IMR-90 (cell line): ENCODE data around the gene KCTD5. TPM values are rescaled to one million over a fixed set of nuclear protein-coding genes. Genes with fewer than 3 reads are reported as not detected.
A peak's percentile ranks its signal among the peaks of the same experiment; 100 is the strongest.
"Not testable (repeated sequence)": the region's sequence is repeated elsewhere in the genome, so short reads cannot be mapped to it uniquely, and the experiment has no call there.

ENCODE experiments used
- ATAC-seq: fragments of 200-7000 bp; cut with Tn5 transposase; 2 replicates; pipeline ENCODE4 v1.9.1; 2020; ENCODE audit warnings: low read depth, mild to moderate bottlenecking, moderate library complexity
- BruUV-seq: library from RNA; stranded (reverse); fragments of 400-500 nt; replicated peaks from 2 replicates; lab custom pipeline; 2021; lab: Mats Ljungman, UMichigan
- CTCF ChIA-PET: fragments of 300-600 bp; formaldehyde crosslinking; extraction: SDS; loops from one replicate; lab custom pipeline; 2021; ENCODE audit warnings: antibody characterized with exemption; lab: Yijun Ruan, JAX
- POLR2A ChIA-PET: fragments of 300-600 bp; sonication (Branson Sonifier 250); formaldehyde crosslinking; loops from one replicate; lab custom pipeline; 2022; ENCODE audit warnings: antibody characterized with exemption; ENCODE audit not compliant: unreplicated experiment; lab: Charles Lee
- DNase-seq: peaks from one replicate; pipeline ENCODE4 v3.0.0; 2013
- H2AFZ ChIP-seq: replicated peaks from 2 replicates; pipeline ENCODE3; 2013; ENCODE audit warnings: low read length, mild to moderate bottlenecking; ENCODE audit not compliant: poor library complexity
- H2AK5ac ChIP-seq: 2 replicates; pipeline ENCODE4 v1.6.1; 2013; ENCODE audit warnings: low read depth, low read length, inconsistent platforms
- H2AK9ac ChIP-seq: replicated peaks from 2 replicates; pipeline ENCODE3; 2013; ENCODE audit warnings: mild to moderate bottlenecking, low read depth, low read length, moderate library complexity; ENCODE audit not compliant: poor library complexity
- H2BK120ac ChIP-seq: 2 replicates; pipeline ENCODE4 v1.6.1; 2013; ENCODE audit warnings: low read depth, low read length, inconsistent platforms
- H2BK15ac ChIP-seq: 3 replicates; pipeline ENCODE4 v1.6.1; 2013; ENCODE audit warnings: low read depth, low read length, inconsistent platforms
- H2BK20ac ChIP-seq: 2 replicates; pipeline ENCODE4 v1.6.1; 2013; ENCODE audit warnings: low read depth, mild to moderate bottlenecking, inconsistent platforms, low read length, moderate library complexity
- H2BK5ac ChIP-seq: 2 replicates; pipeline ENCODE4 v1.6.1; 2013; ENCODE audit warnings: mild to moderate bottlenecking, low read depth, low read length, inconsistent platforms; ENCODE audit not compliant: poor library complexity, severe bottlenecking
- H3K14ac ChIP-seq: replicated peaks from 2 replicates; pipeline ENCODE4 v1.6.1; 2013; ENCODE audit warnings: low read depth, low read length, inconsistent platforms
- H3K18ac ChIP-seq: 2 replicates; pipeline ENCODE4 v1.6.1; 2013; ENCODE audit warnings: low read depth, low read length, control low read depth
- H3K23ac ChIP-seq: 2 replicates; pipeline ENCODE4 v1.6.1; 2013; ENCODE audit warnings: low read depth, low read length, inconsistent platforms
- H3K27ac ChIP-seq: 2 replicates; pipeline ENCODE4 v1.5.1; 2013; ENCODE audit warnings: mild to moderate bottlenecking, control low read depth, low read length; ENCODE audit not compliant: insufficient read depth
- H3K27me3 ChIP-seq: 2 replicates; pipeline ENCODE4 v1.6.1; 2013; ENCODE audit warnings: low read length; ENCODE audit not compliant: control insufficient read depth, insufficient read depth
- H3K36me3 ChIP-seq: 2 replicates; pipeline ENCODE4 v1.6.1; 2013; ENCODE audit warnings: low read length, mixed read lengths; ENCODE audit not compliant: control insufficient read depth, insufficient read depth
- H3K4ac ChIP-seq: 2 replicates; pipeline ENCODE4 v1.6.1; 2013; ENCODE audit warnings: low read depth, low read length, inconsistent platforms
- H3K4me1 ChIP-seq: 2 replicates; pipeline ENCODE4 v1.6.1; 2013; ENCODE audit warnings: low read length, mixed read lengths; ENCODE audit not compliant: control insufficient read depth, insufficient read depth
- H3K4me2 ChIP-seq: 2 replicates; pipeline ENCODE4 v1.6.1; 2013; ENCODE audit warnings: low read depth, mild to moderate bottlenecking, control low read depth, low read length, moderate library complexity
- H3K4me3 ChIP-seq: 2 replicates; pipeline ENCODE4 v1.5.1; 2013; ENCODE audit warnings: low read depth, mild to moderate bottlenecking, control low read depth, low read length, moderate library complexity; ENCODE audit not compliant: insufficient read depth
- H3K56ac ChIP-seq: 2 replicates; pipeline ENCODE4 v1.6.1; 2013; ENCODE audit warnings: low read length, inconsistent platforms; ENCODE audit not compliant: insufficient read depth; ENCODE audit errors: extremely low read depth
- H3K79me1 ChIP-seq, 2 experiments: 2 replicates each; pipeline ENCODE4 v1.6.1; 2013; ENCODE audit warnings: low read length in 2 of 2, inconsistent platforms in 1 of 2, low read depth in 1 of 2
- H3K9ac ChIP-seq: 2 replicates; pipeline ENCODE4 v1.6.1; 2013; ENCODE audit warnings: low read depth, low read length, control low read depth
- H3K9me1 ChIP-seq: 2 replicates; pipeline ENCODE4 v1.6.1; 2013; ENCODE audit warnings: low read length, inconsistent platforms; ENCODE audit not compliant: insufficient read depth
- H3K9me3 ChIP-seq: 2 replicates; pipeline ENCODE4 v1.6.1; 2013; ENCODE audit warnings: low read length; ENCODE audit not compliant: control insufficient read depth, insufficient read depth
- H4K20me1 ChIP-seq: 2 replicates; pipeline ENCODE4 v1.6.1; 2013; ENCODE audit warnings: low read length, inconsistent platforms; ENCODE audit not compliant: insufficient read depth
- H4K5ac ChIP-seq: 2 replicates; pipeline ENCODE4 v1.6.1; 2013; ENCODE audit warnings: mild to moderate bottlenecking, low read depth, low read length, control low read depth
- H4K8ac ChIP-seq, 2 experiments: 2 replicates each; pipeline ENCODE4 v1.6.1; 2013; ENCODE audit warnings: low read depth in 2 of 2, low read length in 2 of 2, control low read depth in 1 of 2, inconsistent platforms in 1 of 2
- H4K91ac ChIP-seq: 2 replicates; pipeline ENCODE4 v1.6.1; 2013; ENCODE audit warnings: low read depth, low read length, inconsistent platforms; ENCODE audit not compliant: insufficient read depth
- CEBPB ChIP-seq: IDR thresholded peaks from 2 replicates; pipeline ENCODE4 v1.6.1; 2012; ENCODE audit warnings: low read depth, low read length, improper control_type of control experiment
- NFE2L2 ChIP-seq: fragments of 150-350 bp; IDR thresholded peaks from 2 replicates; pipeline ENCODE4 v1.6.1; 2016; ENCODE audit warnings: low read depth, mild to moderate bottlenecking, low read length
- RAD21 ChIP-seq: IDR thresholded peaks from 2 replicates; pipeline ENCODE4 v1.6.1; 2012; ENCODE audit warnings: low read length, improper control_type of control experiment
- WGBS, 2 experiments: methylation state at CpG; one replicate each; pipeline versions ENCODE4 v1.1.5 to v1.1.7; 2013; ENCODE audit warnings: missing lambda C conversion rate in 2 of 2; ENCODE audit not compliant: insufficient read length in 1 of 2; ENCODE audit errors: extremely low coverage in 2 of 2; 5-methylcytosine and 5-hydroxymethylcytosine counted together
- dilution Hi-C: fragments of 300-500 bp; cut with HindIII; formaldehyde crosslinking; loops from one replicate; pipeline ENCODE4 v1.14.3; 2018; ENCODE audit warnings: low sequenced_read_pairs; ENCODE audit not compliant: unreplicated experiment
- in situ Hi-C: fragments of 300-500 bp; cut with MboI; formaldehyde crosslinking; loops from 3 replicates; pipeline ENCODE4 v1.14.3; 2019; ENCODE audit warnings: low sequenced_read_pairs, inconsistent platforms, mixed read lengths
- intact Hi-C: fragments of 100-400 bp; cut with micrococcal nuclease; formaldehyde crosslinking; loops from 2 replicates; pipeline ENCODE4 v1.10.0; 2022
- polyA plus RNA-seq, 3 experiments: library from polyadenylated mRNA; depleted of rRNA; stranded (reverse); fragments of >200 nt; gene quantifications; 2 replicates each; pipeline ENCODE4 v1.2.3, GENCODE V29; 2012; ENCODE audit warnings: low replicate concordance in 1 of 3
- total RNA-seq: library from RNA; depleted of rRNA; stranded (reverse); fragments of >200 nt; gene quantifications from 2 replicates; pipeline ENCODE4 v1.2.3, GENCODE V29; 2012

The KCTD5 gene
- total and polyA plus RNA-seq, 2 of the 4 experiments (the other 2 are of a cell fraction) = 17.2 to 56.2 TPM

DNA sequence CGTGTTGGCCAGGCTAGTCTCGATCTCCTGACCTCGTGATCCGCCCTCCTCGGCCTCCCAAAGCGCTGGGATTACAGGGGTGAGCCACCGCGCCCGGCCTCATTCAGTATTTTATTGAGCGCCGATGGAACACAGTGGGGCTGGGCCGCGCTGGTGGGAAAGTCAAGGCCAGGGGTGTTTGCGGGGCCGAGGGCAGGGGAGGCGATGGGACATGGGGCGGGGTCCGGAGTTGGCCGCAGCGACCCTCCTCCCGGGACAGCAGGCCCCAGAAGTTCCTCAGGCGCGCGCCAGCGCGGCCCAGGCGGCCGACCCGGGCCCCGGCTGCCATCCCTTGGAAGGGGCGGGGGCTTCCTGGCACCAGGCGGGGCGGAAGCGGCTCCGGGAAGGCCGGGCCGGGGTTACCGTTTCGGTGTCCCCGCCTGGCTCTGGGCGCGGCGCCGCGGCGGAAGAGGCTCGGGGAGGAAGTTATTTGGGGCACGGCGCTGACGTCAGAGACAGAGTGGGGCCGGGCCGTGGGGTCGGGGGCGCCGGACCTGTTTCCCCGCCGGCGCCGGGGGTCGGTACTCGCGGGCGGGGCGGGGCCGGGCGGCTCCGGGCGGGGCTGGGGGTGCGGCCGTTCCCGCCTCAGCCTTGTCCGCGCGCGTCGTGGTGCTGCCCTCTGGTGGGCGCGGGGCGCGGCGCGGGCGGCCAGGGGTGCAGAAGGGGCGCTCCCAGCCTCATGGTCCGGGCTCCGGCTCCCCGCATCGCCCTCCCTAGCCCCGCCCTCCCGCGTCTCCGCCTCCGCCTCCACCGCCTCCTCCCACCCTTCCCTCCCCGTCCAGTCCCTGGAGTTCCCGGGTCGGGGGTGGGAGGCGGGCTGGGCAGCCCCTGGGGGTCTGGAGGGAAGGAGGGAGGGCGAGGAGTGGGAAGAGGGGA lies 38.7 kb downstream of the KCTD5 start (continued):
- TF ChIP-seq RAD21 = peak; percentile 30; the same call in 1 of the 2 replicates
- no peak for TF ChIP-seq CEBPB
- no peak for TF ChIP-seq NFE2L2

DNA sequence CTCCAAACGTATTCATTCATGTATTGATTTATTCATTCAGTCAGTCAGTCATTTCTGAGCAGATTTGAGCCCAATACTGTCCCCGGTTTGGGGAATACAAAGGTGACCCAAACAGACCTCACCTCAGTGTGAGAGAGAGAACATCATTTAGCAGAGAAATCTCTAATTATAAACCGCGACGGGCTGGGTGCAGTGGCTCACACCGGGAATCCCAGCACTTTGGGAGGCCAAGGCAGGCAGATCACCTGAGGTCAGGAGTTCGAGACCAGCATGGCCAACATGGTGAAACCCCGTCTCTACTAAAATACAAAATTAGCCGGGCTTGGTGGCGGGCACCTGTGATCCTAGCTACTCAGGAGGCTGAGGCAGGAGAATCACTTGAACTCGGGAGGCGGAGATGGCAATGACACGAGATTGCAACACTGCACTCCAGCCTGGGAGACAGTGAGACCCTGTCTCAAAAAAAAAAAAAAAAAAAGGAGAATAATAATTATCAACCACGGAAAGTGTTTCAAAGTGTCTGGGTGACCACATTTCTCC lies 39.4 kb downstream of the KCTD5 start:
- H3K9me1 ChIP-seq, H2BK15ac ChIP-seq, intact Hi-C loops, H3K9me3 ChIP-seq, H3K56ac ChIP-seq, H4K5ac ChIP-seq, H2AK9ac ChIP-seq, BruUV-seq, POLR2A ChIA-PET, H3K4me1 ChIP-seq, H2AK5ac ChIP-seq, DNase-seq, H3K18ac ChIP-seq, H2BK20ac ChIP-seq, H4K20me1 ChIP-seq, H3K36me3 ChIP-seq, H3K27me3 ChIP-seq, ATAC-seq, dilution Hi-C loops, H4K91ac ChIP-seq, in situ Hi-C loops, CTCF ChIA-PET, H2BK5ac ChIP-seq, H3K79me1 ChIP-seq, H3K23ac ChIP-seq, H2BK120ac ChIP-seq: not testable (repeated sequence)
- Histone ChIP-seq H3K4ac (peak overlapping the region; percentile 15; the same call in 1 of the 2 replicates), H4K8ac (peak overlapping the region in 1 of 2 experiments; percentile 82; a peak in 2 of 4 replicates), H3K9ac (peak overlapping the region; percentile 64), H3K4me2 (peak overlapping the region; percentile 78), H2AFZ (peak overlapping the region; percentile 35), H3K4me3 (peak overlapping the region; percentile 24; the same call in 1 of the 2 replicates), H3K14ac (peak overlapping the region; percentile 63), H3K27ac (peak overlapping the region; percentile 20)
- WGBS, 2 experiments = no CpG with 5 or more reads among the region's 14 CpGs
